NCI-H748 (cell line): ENCODE data around the gene ZMPSTE24.

ENCODE experiments used
- DNase-seq: peaks from one replicate; lab custom pipeline; 2025; ENCODE audit not compliant: unreplicated experiment; lab: John Stamatoyannopoulos, UW

Gene ZMPSTE24

DNA sequence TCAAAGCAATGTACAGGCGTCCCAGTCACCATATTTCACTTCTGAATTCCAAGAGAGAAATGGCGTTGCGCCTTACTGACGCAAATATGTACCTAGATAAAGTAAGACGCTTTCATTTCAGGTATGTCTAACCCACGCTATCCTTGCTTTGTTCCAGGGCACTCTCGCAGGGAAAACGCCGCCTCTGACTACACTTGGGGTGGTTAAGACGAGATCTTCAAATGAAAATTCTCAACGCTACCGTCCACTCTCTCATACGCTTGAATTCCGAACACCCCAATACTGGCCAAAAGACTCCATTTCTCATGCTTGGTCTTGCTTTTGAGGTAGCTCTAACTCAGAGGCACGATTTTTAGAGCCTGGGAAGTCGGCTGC lies 736 bp upstream of the ZMPSTE24 start:
- peak; percentile 98 for DNase-seq

DNA sequence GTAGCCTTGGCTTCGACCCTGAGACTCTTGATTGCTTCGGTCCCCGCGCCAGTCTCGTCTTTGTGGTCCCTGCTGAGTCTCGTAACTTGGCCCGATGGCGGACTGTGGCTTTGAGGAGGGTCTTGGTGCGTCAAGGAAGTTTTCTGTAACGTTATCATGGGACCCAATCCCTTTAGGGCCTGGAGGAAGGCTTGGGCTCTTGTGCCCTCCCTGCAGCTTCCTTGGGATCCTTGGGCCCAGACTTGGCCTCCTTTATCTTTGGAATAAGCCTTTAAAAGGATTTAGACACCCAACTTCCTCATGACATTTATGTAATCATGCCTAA lies 371 bp downstream of the ZMPSTE24 start:
- DNase-seq = no peak

DNA sequence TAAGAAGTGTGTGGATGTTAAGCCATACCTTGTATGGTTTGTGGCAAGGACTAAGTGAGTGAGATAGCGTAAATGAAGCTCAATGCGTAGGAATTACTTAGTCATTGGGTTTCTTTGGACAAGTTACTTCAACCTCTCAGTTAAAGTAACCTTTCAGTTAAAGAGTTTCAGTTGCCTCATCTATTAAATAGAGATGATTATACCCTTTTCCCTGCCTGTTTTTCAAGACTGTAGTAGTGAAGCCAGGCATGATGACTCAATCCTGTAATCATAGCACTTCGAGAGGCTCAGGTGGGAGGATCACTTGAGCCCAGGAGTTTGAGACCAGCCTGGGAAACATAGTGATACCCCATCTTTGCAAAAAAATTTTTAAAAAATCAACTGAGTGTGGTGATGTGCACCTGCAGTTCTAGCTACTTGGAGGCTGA lies 6.3 kb downstream of the ZMPSTE24 start:
- no peak for DNase-seq

DNA sequence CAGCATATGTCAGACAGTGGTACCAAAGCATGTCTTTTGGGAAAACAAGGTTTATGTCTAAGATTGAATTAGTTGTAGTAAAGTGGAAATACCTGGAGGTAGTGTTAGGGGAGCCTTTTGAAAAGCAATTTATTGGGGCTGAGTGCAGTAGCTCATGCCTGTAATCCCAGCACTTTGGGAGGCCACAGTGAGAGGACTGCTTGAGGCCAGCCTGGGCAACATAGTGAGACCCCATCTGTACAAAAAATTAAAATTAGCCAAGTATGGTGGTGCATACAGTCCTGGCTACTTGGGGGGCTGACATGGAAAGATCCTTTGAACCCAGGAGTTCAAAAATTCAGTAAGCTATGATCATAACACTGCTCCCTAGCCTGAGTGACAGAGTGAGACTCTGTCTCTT lies 7.3 kb downstream of the ZMPSTE24 start:
- DNase-seq = no peak

DNA sequence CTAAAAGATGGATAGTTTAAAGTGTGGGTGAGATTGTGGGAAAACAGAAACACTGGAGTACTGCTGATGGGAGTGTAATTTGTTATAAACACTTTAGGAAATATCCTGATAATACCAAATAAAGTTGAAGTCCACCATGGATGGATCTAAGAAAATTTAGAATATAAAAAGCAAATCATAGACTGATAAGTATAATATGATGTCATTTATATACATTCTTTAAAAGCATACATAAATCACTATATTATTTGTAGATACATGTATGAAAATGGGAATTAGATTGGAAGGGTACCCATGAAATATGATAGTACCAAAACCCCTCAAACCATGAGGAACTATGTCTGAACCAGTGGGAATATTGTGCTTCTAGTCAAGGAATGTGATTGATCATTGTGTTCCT lies 7.9 kb downstream of the ZMPSTE24 start:
- DNase-seq = no peak

DNA sequence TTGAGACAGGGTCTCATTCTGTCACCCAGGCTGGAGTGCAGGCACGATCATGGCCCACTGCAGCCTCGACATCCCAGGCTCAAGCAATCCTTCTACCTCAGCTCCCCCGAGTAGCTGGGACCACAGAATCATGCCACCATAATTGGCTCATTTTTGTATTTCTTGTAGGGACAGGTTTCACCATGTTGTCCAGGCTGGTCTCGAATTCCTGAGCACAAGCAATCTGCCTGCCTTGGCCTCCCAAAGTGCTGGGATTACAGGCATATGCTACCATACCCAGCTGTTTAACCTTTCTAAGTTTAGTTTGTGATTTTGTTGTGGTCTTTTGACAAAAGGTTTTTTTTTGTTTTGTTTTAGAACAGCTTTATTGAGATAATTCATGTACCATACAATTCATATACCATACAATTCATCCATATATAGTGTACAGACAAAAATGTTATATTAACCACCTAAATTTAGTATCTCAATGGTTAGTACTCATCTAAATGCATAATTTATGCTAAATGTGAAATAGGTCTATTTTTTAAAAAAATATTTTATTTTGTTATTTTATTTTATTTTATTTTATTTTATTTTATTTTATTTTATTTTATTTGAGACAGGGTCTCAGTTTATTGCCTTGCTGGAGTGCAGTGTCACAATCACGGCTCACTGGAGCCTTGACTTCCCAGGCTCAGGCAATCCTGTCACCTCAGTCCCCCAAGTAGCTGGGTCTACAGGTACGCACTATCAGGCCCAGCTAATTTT lies 8.9 kb downstream of the ZMPSTE24 start:
- DNase-seq = no peak

DNA sequence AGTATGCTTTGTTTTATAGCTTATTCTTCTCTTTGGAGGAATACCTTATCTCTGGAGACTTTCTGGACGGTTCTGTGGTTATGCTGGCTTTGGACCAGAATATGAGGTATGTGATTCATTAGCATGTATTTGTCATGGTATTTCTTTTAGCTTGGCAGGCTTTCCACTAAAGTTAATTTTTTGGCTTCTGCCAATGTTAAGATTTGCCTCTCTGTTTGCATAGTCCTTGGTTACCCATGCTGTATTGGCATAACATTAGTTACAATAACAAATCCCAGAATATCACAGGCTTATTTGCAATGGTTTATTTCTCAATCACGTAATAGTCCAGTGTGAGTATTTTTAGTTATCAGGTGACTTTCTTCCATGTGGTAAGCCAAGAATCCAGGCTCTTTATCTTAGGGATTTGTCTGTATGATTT lies 9.7 kb downstream of the ZMPSTE24 start:
- DNase-seq = no peak

DNA sequence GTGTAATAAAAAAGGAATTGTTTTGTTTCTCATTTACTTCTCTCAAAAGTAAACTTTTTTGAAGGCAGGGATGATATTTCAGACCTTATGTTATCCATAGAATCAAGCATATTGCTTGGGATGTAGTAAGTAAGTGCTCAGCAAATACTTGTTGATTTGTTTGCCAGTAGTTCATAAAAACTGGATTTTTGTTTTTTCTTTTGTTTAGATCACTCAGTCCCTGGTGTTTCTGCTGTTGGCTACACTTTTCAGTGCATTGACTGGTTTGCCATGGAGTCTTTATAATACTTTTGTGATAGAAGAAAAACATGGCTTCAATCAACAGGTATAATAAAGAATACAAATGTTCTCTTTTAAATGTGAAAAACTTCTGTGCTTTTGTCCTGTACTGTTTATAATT lies 10.2 kb downstream of the ZMPSTE24 start:
- no peak for DNase-seq

DNA sequence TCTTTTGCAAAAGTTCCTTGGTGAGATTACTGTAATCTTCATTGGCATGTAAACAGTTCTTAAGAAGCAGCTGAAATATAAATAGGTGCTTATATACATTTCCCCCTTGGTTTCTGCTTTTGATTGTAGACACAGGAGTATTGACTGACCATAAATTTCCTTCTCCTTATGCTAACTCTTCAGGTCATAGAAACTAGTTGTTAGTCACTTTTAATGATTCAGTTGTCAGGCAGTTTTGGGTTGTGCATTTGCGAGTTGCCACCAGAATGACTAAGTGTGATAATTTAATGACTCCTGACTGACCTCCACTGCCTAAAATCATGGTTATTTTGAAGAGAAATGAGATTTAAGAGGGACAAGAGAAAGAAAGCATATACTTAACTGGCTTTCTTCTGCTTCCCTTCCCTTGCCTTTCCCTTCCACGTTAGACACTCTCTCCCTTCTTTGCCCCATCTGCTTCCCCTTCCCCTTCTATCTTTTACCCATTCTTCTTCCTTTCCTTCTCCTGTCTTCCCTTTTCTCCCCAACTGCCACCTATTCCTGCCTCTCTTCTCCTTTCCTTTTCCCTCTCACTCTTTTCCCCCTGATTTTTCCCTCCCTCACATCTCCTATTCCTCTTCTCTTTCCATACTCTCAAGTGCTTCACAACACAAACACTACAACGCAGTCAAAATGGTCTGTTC lies 12.3 kb downstream of the ZMPSTE24 start:
- no peak for DNase-seq

DNA sequence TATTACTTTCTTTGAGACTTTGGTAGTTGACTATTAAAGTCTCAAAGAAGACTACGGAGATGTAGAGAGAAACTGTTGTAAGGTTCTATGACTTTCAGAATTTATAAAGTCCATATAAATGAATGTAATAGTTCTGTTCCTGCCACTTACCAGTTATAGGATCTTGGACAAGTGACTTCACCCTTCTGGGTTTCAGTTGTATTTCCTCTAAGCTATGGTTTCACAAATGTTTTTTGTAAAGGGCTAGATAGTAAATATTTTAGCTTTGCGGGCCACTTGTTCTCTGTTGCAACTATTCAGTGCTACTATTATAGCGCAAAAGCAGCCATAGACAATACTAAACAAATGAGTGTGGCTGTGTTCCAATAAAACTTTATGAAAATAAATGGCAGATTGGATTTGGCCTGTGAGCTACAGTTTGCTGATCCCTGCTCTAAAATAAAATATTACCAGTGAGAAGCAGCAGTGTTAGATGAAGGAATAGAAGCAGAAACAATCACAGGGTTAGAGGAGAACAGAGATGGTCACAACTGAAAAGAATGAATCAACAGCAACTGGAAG lies 14.7 kb downstream of the ZMPSTE24 start:
- DNase-seq = no peak

DNA sequence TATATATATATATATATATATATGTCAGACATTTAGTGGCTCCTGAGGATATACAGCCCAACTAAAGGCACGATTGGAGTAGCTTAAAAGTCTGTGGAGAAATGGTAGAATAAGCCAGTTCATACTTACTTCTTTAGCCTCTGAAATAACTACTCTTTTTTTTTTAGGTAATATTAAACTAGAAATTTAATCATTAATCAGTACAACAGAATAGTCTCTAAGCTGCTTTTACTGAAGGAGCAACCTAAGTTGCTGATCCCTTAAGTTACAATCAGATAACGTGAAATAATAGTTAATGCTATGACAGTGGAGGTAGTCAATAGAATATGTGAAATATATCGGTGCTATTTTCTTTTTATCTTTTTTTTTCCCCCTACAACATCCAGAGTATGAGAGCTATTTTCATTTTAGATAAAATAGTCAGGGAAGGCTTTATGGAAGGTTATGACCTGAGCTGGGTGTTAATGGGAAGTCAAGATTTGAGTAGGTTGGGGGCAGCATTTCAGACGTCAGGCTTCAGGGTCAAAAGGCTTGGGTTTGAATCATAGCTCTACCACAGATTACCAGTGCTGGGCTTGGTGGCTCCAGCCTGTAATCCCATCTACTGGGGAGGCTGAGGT lies 15.6 kb downstream of the ZMPSTE24 start:
- DNase-seq = no peak

DNA sequence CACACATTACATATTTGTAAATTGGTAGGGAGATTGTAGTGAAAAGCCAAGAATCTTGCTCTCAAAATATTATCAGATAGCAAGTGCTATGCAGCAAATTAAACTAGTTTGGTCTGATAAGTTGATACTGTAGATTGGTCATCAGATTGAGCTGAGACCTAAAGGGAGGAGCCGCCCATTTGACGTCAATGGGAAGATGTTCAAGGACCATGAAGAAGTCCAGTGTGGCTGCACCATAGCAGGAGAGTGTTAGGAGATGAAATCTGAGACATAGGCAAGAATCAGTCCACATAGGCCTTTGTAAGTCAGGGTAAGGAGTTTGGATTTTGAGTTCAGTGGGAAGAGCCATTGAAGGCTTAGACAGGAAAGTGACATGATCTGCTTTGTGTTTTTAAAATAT lies 16.3 kb downstream of the ZMPSTE24 start:
- DNase-seq = no peak

DNA sequence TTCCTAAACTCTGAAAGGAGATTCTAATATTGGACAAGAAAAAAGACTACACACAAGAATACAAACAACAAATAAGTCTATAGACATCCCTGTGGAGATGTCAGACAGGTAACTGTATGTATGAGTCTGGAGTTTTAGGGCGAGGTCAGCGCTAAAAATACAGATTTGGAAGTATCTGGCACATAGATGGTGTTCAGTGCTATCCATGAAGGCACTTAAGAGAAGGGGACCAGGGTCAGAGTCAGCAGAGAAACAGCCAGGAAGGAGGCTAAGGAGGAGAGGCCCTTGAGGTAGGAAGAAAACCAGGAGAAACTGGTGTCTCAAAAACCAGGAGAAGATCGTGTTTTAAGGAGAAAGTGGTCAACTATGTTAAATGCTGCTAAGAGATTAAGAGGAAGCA lies 18.1 kb downstream of the ZMPSTE24 start:
- DNase-seq = no peak

DNA sequence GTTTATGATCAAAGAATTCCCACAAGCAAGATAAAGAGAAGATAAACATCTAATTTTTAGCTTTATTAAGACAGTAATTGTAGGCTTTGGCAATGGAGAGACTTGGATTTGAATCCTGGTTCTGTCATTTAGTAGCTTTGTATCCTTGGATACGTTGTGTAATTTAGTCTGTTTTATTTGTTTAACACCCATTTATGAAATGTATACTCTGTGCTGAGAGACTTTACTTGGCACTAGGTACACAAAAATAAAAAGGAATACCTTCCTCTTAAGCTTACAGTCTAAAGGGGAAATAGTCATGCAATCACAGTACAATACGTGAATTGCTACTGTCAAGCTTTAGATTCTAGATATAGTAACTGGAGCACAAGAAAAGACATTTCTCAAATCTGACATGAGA lies 23.8 kb downstream of the ZMPSTE24 start:
- DNase-seq = peak; percentile 84

DNA sequence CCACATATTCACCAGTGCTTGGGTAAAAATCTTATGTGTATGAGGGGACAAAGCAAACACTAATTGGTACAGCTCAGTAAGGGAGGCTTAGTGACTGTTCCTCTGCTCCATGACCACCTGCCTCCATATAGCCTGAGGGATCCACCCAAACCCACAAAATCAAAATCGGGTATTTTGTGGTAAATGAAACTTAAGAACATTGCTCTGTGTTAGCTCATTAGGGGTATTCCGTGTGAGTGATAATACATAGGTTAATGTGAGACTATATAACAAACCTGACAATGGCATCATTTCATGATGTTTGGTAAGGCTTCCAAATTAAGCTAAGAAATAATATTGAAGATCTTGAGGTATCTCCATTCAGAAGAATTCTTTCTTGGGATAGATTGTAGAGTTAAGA lies 33.3 kb downstream of the ZMPSTE24 start:
- DNase-seq = no peak

DNA sequence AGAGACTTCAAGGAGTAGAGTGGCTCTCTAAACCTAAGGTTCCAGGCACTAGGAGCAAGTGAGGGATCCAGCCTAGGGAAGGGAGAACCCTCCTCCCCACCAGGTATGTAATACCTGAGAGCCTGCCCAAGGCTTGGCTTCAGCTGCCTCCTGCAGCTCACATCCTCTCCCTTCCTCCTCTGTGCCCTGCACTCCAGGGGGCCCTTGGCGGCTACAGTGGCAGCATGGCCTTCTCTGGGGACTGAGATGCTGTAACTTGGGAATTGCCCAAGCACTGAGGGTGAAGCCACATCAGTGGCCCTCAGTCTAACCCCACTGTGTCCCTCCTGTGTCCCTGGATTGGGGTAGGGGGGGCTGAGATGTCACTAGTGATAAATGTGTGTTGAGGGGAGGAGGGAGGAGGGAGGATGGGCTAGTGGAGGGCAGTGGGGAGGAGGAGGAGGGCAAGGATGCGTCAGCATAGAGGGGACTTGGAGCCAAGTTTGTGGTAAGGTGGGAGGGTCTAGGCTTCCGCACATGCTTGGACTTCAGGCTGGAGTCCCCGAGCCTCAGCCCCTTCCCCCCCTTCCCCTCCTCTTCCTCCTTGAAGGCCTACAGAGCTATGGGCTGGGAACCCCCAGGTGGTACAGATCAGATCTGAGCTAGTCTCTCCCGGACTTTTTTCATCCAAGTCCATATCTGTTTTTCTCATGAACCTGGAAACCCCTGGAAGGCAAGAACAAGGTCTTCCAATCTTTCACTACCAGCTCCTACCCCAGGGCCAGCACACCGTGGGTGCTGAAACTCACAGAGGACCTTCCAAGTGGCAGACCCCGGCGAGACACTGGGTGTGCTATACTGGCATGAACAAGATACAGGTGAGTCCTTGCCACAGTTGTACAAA lies 41.6 kb downstream of the ZMPSTE24 start:
- no peak for DNase-seq

DNA sequence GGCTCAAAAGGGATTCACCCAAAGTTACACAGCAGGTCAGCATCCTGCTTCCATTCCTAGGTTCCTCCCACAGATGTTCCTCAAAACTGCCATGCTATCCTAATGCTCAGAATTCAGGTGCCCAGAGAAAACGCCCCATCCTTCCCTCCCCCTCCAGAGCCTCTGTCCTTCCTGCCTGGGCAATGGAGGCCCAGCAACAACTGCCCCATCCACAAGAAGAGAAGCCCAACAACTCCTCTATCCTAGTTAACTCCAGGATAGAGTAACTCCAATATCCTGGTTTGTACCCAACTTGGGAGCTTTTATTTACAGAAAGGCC lies 42.2 kb downstream of the ZMPSTE24 start:
- no peak for DNase-seq

DNA sequence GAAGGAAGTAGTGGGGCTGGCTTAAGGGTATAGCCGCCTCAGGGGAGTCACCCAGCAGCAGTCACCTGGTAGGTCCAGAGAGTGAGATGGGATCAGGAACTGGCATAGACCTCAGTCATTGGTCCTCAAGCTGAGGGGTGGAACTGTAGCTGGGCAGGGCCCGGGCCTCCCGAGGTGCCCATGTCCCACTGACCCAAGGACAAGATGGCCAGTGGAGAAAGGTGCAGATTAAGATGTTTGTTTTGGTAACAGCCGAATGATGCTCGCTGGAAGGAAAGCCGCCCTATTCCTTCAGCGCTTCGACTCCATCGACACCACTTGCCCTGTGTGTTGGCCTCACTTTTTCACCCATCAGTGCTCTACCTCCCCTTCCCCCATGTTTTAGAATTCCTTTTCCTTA lies 42.6 kb downstream of the ZMPSTE24 start:
- no peak for DNase-seq

DNA sequence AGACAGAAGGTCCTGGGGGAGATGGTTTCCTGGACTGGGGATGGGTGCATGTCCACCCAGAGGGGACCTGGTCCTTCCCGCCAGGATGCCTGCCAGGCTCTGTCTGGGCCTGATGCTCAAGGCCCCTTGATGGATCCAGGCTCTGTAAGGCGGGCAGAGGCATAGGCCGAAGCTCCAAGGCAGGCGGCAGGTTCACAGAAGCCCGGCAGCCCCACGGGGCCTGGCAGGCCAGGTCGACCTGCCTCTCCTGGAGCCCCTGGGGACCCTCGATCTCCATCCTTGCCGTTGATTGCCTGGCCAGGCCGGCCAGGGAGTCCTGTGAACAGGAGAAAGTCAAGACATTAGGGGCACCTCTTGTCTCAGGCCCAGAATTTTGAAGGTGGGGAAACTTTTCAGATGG lies 43.0 kb downstream of the ZMPSTE24 start:
- no peak for DNase-seq

DNA sequence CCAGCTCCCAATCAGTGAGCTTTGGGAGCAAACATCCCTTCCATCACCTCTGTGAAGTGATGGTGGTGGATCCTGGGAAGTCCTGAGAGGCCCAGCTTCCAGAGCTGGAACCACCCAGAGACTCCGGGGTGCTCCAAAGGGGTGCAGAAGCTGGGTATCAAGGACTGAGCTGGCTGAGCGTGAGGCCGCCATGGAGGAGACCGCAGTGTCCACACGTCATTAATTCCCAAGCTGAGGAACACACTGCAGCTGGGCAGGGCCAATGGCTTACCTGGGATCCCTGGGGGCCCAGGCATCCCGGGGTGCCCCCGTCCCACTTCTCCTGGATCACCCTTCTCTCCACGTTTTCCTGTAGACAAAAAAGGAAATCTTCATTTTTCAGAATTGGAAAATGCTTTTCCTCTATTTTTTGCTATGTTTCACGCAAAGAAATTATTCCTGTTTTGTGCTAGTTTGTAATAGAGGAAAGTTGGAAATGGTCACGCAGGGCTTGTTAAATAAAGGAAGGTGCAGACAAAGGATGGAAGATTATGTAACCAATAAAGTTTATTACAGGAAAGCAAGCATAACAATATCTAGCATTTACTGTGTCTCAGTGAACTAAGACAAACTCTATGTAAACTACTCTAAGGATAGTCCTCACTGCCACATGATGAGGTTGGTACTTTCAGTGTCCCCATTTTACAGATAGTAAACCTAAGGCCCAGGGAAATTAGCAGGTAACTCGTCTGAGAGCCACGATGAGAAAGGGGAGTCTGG lies 43.7 kb downstream of the ZMPSTE24 start:
- no peak for DNase-seq

DNA sequence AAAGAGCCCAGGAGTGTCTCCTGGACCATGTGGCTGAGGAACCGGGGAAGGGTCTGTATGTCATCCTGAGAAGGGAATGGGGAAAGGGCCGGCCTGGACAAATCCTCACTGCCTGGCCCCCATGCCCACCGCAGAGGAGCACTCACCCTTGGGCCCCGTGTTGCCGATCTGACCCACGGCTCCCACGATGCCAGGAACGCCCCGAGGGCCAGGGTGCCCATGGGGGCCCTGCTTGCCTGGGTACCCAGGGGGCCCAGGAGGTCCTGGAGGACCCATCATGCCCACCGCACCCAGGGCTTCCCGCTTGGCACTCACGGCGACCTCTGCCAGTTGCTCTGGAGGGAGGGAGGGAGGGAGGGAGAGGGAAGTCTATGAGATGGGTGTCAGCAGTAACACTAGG lies 44.4 kb downstream of the ZMPSTE24 start:
- DNase-seq = no peak
